Panc1 (cell line): Measurements from ENCODE around the gene TMEM115. TPM values are rescaled to one million over a fixed set of nuclear protein-coding genes. Genes with fewer than 3 reads are reported as not detected.
A peak's percentile ranks its signal among the peaks of the same experiment; 100 is the strongest.

Experiments used
- ATAC-seq: fragments of 200-7000 bp; cut with Tn5 transposase; 2 replicates; pipeline ENCODE4 v1.9.1; 2020; ENCODE audit warnings: mild to moderate bottlenecking, moderate library complexity
- BruUV-seq: library from RNA; stranded (reverse); fragments of 400-500 nt; replicated peaks from 2 replicates; lab custom pipeline; 2021; lab: Mats Ljungman, UMichigan
- CTCF ChIA-PET: fragments of 300-600 bp; sonication (Branson Sonifier 250); formaldehyde crosslinking; loops from one replicate; lab custom pipeline; 2022; ENCODE audit warnings: antibody characterized with exemption; lab: Charles Lee
- POLR2A ChIA-PET: fragments of 300-600 bp; sonication (Branson Sonifier 250); formaldehyde crosslinking; loops from one replicate; lab custom pipeline; 2022; ENCODE audit warnings: antibody characterized with exemption; lab: Charles Lee
- DNase-seq: peaks from one replicate; pipeline ENCODE4 v3.0.0-alpha.2; 2010; ENCODE audit warnings: low read depth, low spot score
- H3K27ac ChIP-seq: 2 replicates; pipeline ENCODE4 v1.5.1; 2011; ENCODE audit warnings: mild to moderate bottlenecking, low read length, inconsistent platforms
- H3K27me3 ChIP-seq: fragments of 200-500 bp; sonication (Bioruptor generic); 2 replicates; pipeline ENCODE4 v1.6.0; 2014; ENCODE audit warnings: low read length, inconsistent platforms; ENCODE audit not compliant: control insufficient read depth, insufficient read depth
- H3K36me3 ChIP-seq: fragments of 200-500 bp; sonication (Bioruptor generic); 2 replicates; pipeline ENCODE4 v1.5.1; 2014; ENCODE audit warnings: inconsistent platforms, mild to moderate bottlenecking, low read length, moderate library complexity; ENCODE audit not compliant: control insufficient read depth, insufficient read depth
- H3K4me1 ChIP-seq: 2 replicates; pipeline ENCODE4 v1.5.1; 2011; ENCODE audit warnings: inconsistent platforms, mild to moderate bottlenecking, low read length, moderate library complexity; ENCODE audit not compliant: control insufficient read depth, insufficient read depth
- H3K4me3 ChIP-seq, 2 experiments: 2 replicates each; pipeline ENCODE4 v1.5.1; 2011 to 2012; ENCODE audit warnings: low read depth in 2 of 2, low read length in 2 of 2, mild to moderate bottlenecking in 2 of 2, inconsistent platforms in 1 of 2, moderate library complexity in 1 of 2
- H3K9me3 ChIP-seq: fragments of 200-500 bp; sonication (Bioruptor generic); 2 replicates; pipeline ENCODE4 v1.5.1; 2014; ENCODE audit warnings: low read depth, mild to moderate bottlenecking, inconsistent platforms, low read length, moderate library complexity; ENCODE audit not compliant: control insufficient read depth, insufficient read depth
- CTCF ChIP-seq: fragments of 450-650 bp; IDR thresholded peaks from 2 replicates; pipeline ENCODE4 v1.5.1; 2017; ENCODE audit warnings: mild to moderate bottlenecking
- POLR2AphosphoS5 ChIP-seq: IDR thresholded peaks from 2 replicates; pipeline ENCODE4 v1.6.1; 2012; ENCODE audit warnings: mild to moderate bottlenecking, low read depth, low read length, moderate library complexity
- REST ChIP-seq, 2 experiments: IDR thresholded peaks; 2 replicates each; pipeline ENCODE4 v1.6.1; 2011 to 2012; ENCODE audit warnings: low read depth in 2 of 2, control low read depth in 1 of 2, low read length in 1 of 2, mild to moderate bottlenecking in 1 of 2, moderate library complexity in 1 of 2; ENCODE audit not compliant: insufficient read depth in 1 of 2
- SIN3A ChIP-seq: IDR thresholded peaks from 2 replicates; pipeline ENCODE4 v1.6.1; 2012; ENCODE audit warnings: low read depth, mild to moderate bottlenecking, low read length, moderate library complexity, borderline replicate concordance; ENCODE audit not compliant: insufficient read depth
- TCF7L2 ChIP-seq: IDR thresholded peaks from 2 replicates; pipeline ENCODE4 v1.6.1; 2011; ENCODE audit warnings: mild to moderate bottlenecking, low read depth, low read length, inconsistent platforms
- in situ Hi-C: cut with HindIII; loops from 2 replicates; pipeline ENCODE4 v1.10.0; 2016; ENCODE audit warnings: low sequenced_read_pairs, low pct_unique_long_range_greater_than_20kb
- intact Hi-C: fragments of 100-400 bp; cut with micrococcal nuclease; formaldehyde crosslinking; loops from one replicate; pipeline ENCODE4 v1.10.0; 2022; ENCODE audit not compliant: unreplicated experiment
- total RNA-seq: library from RNA; stranded (reverse); gene quantifications from one replicate; pipeline ENCODE4 v1.2.1, GENCODE V29; 2021; ENCODE audit not compliant: unreplicated experiment

The TMEM115 gene
- total RNA-seq, 1 experiment from 2014 or later: 30.2 TPM

GRCh38 chr3:50319181-50319893, 40.0 kb downstream of the TMEM115 start:
- TSS peak; percentile 63 for BruUV-seq
- no peaks in the 10 kb centered on the region for H3K27me3 ChIP-seq
- DNase-seq (no peak), ATAC-seq (no peak)
- TF ChIP-seq POLR2AphosphoS5 (no peak), SIN3A (no peak), TCF7L2 (no peak), REST (IDR thresholded peaks at IDR 0.05; ENCODE audit: insufficient read depth in 1 of 2, low read depth in 2 of 2, low read length in 1 of 2) (no peak), CTCF (no peak)
- in situ Hi-C loops: no loop called here
- no peaks in the 10 kb centered on the region; the same call in 1 of the 2 replicates for H3K36me3 ChIP-seq
- peaks cover 20% of the 10 kb centered on the region for H3K4me1 ChIP-seq
- ChIA-PET CTCF (no interaction called here), POLR2A (interaction anchor here (0.5 to 0.6 kb wide), 2 partner anchors 84 to 217 kb away, joined by 3 to 5 read pairs; partner anchors contain the start of gene GNAI2)
- no peak overlapping the region for H3K27ac ChIP-seq
- H3K9me3 ChIP-seq: no peaks in the 10 kb centered on the region
- intact Hi-C loops: no loop called here
- H3K4me3 ChIP-seq: no peak overlapping the region

GRCh38 chr3:50318615-50319014, 40.7 kb downstream of the TMEM115 start:
- TF ChIP-seq TCF7L2 (no peak), CTCF (no peak), REST (IDR thresholded peaks at IDR 0.05; ENCODE audit: insufficient read depth in 1 of 2, low read depth in 2 of 2, low read length in 1 of 2) (no peak), SIN3A (no peak), POLR2AphosphoS5 (no peak)
- no peak overlapping the region for H3K27ac ChIP-seq
- H3K4me3 ChIP-seq: no peak overlapping the region
- no peak for DNase-seq
- ChIA-PET CTCF (no interaction called here), POLR2A (interaction anchor here (0.5 kb wide), 1 partner anchor 83 kb away, joined by 5 read pairs; the partner anchor contains the start of gene GNAI2)
- no peaks in the 10 kb centered on the region for H3K9me3 ChIP-seq
- no peaks in the 10 kb centered on the region; the same call in 1 of the 2 replicates for H3K36me3 ChIP-seq
- no TSS peak for BruUV-seq
- H3K4me1 ChIP-seq: peaks cover 20% of the 10 kb centered on the region
- in situ Hi-C loops: no loop called here
- intact Hi-C loops: no loop called here
- no peak for ATAC-seq
- no peaks in the 10 kb centered on the region for H3K27me3 ChIP-seq
